ENCODE data around the gene TMEM86A. TPM values are rescaled to one million over a fixed set of nuclear protein-coding genes. Genes with fewer than 3 reads are reported as not detected.
"Not testable (repeated sequence)": the region's sequence is repeated elsewhere in the genome, so short reads cannot be mapped to it uniquely, and the experiment has no call there.

The TMEM86A gene
- total RNA-seq, 4 donors from 2014 or later = 0.53 to 4.4 (median 1.9) TPM; not detected in 1

DNA sequence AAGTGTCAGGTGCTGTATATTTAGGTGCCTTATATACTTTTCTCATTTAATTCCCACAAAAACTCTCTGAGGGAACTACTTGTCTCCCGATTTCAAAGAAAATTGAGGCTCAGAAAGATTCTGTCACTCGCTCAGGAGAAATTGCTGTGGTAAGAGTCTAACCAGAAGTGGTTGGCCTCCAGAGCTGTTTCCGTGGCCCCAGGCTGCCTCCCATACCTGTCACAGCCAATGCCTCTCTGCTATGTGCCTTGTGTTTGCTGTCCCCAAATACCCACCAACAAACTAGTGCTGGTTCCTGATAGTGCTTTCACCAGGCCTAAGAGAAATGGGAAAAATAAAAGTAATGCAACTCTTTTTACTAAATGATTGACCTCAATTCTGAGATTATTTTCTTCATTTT is 21.0 kb upstream of the TMEM86A start:
- Histone ChIP-seq H3K27me3 (no peaks in the 10 kb centered on the region), H3K4me3 (no peak overlapping the region), H3K4me1 (no peaks in the 10 kb centered on the region), H3K9me3 (no peaks in the 10 kb centered on the region), H3K27ac (no peak overlapping the region), H3K36me3 (no peaks in the 10 kb centered on the region)
- DNase-seq = no peak
- TF ChIP-seq, protein P1, sequence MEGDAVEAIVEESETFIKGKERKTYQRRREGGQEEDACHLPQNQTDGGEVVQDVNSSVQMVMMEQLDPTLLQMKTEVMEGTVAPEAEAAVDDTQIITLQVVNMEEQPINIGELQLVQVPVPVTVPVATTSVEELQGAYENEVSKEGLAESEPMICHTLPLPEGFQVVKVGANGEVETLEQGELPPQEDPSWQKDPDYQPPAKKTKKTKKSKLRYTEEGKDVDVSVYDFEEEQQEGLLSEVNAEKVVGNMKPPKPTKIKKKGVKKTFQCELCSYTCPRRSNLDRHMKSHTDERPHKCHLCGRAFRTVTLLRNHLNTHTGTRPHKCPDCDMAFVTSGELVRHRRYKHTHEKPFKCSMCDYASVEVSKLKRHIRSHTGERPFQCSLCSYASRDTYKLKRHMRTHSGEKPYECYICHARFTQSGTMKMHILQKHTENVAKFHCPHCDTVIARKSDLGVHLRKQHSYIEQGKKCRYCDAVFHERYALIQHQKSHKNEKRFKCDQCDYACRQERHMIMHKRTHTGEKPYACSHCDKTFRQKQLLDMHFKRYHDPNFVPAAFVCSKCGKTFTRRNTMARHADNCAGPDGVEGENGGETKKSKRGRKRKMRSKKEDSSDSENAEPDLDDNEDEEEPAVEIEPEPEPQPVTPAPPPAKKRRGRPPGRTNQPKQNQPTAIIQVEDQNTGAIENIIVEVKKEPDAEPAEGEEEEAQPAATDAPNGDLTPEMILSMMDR (IDR thresholded peaks at IDR 0.05) = no peak
- TF ChIP-seq POLR2A (IDR thresholded peaks at IDR 0.05) = no peak

DNA sequence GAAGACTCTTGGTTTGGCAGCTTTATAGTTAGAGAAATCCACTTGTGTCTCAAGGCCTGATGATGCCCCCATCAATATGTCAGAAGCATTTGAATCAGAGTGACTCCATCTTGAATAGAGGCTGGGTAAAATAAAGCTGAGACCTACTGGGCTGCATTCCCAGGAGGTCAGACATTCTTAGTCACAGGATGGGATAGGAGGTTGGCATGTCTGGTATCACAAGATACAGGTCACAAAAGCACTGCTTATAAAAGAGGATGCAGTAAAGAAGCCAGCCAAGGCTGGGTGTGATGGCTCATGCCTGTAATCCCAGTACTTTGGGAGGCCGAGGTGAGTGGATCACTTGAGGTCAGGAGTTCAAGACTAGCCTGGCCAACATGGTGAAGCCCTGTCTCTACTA is 16.6 kb upstream of the TMEM86A start:
- not testable (repeated sequence) for H3K27ac ChIP-seq, H3K4me3 ChIP-seq, H3K9me3 ChIP-seq, H3K4me1 ChIP-seq, H3K36me3 ChIP-seq, DNase-seq, H3K27me3 ChIP-seq

GRCh38 chr11:18682466-18682865 is 16.1 kb upstream of the TMEM86A start:
- H3K27me3 ChIP-seq = no peaks in the 10 kb centered on the region

GRCh38 chr11:18684267-18684666 is 14.3 kb upstream of the TMEM86A start:
- H3K9me3 ChIP-seq = no peaks in the 10 kb centered on the region
- H3K4me1 ChIP-seq = no peaks in the 10 kb centered on the region
- H3K36me3 ChIP-seq = no peaks in the 10 kb centered on the region
- H3K27me3 ChIP-seq = no peaks in the 10 kb centered on the region
- no peak for TF ChIP-seq POLR2A (IDR thresholded peaks at IDR 0.05)
- TF ChIP-seq, protein P1 (IDR thresholded peaks at IDR 0.05) = no peak
- H3K4me3 ChIP-seq = no peak overlapping the region
- DNase-seq = no peak
- no peak overlapping the region for H3K27ac ChIP-seq

More at GRCh38 chr11:18682466-18682865, 16.1 kb upstream of the TMEM86A start:
- DNase-seq = no peak
- Histone ChIP-seq H3K27ac (no peak overlapping the region), H3K4me1 (no peaks in the 10 kb centered on the region), H3K4me3 (no peak overlapping the region), H3K36me3 (no peaks in the 10 kb centered on the region), H3K9me3 (no peaks in the 10 kb centered on the region)
- no peak for TF ChIP-seq POLR2A (IDR thresholded peaks at IDR 0.05)
- TF ChIP-seq, protein P1 (IDR thresholded peaks at IDR 0.05) = no peak

DNA sequence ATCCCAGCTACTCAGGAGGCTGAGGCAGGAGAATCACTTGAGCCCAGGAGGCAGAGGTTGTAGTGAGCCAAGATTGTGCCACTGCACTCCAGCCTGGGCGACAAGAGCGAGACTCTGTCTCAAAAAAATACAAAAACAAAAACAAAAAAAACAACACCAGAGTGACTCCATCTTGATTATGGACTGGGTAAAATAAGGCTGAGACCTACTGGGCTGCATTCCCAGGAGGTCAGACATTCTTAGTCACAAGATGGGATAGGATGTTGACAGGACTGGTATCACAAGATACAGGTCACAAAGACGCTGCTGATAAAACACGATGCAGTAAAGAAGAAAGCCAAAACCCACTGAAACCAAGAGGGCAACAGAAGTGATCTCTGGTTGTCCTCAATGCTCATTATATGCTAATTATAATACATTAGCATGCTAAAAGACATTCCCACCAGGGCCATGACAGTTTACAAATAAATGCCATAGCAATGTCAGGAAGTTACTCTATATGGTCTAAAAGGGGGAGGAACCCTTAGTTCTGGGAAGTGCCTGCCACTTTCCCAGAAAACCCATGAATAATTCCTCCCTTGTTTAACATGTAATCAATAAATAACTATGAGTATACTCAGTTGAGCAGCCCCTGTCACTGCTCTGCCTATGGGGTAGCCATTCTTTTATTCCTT is 7.0 kb upstream of the TMEM86A start:
- H3K36me3 ChIP-seq, H3K4me3 ChIP-seq, H3K4me1 ChIP-seq, H3K27me3 ChIP-seq, H3K9me3 ChIP-seq, H3K27ac ChIP-seq, DNase-seq: not testable (repeated sequence)

GRCh38 chr11:18692941-18693760 is 5.4 kb upstream of the TMEM86A start:
- Histone ChIP-seq H3K9me3 (no peaks in the 10 kb centered on the region), H3K27ac (no peak overlapping the region), H3K4me1 (no peaks in the 10 kb centered on the region), H3K36me3 (no peaks in the 10 kb centered on the region), H3K27me3 (no peaks in the 10 kb centered on the region), H3K4me3 (no peak overlapping the region)
- DNase-seq = no peak
- TF ChIP-seq, protein P1 (IDR thresholded peaks at IDR 0.05) = no peak
- TF ChIP-seq POLR2A (IDR thresholded peaks at IDR 0.05) = no peak

Measured in Peyer's patch (tissue), 4 donors.